SIG-M5 treated with dmso at 0.1 percent for 504 hours (cell line): ENCODE results near the gene AKAP13.
A peak's percentile ranks its signal among the peaks of the same experiment; 100 is the strongest.
"Not testable (repeated sequence)": the region's sequence is repeated elsewhere in the genome, so short reads cannot be mapped to it uniquely, and the experiment has no call there.

ENCODE experiments used
- DNase-seq: peaks from one replicate; lab custom pipeline; 2025; ENCODE audit not compliant: unreplicated experiment; lab: John Stamatoyannopoulos, UW

Gene AKAP13

GRCh38 chr15:85408270-85408746, 27.9 kb downstream of the AKAP13 start:
- peak; percentile 47 for DNase-seq

- DNase-seq: no peak
Observed at GRCh38 chr15:85412066-85412465, 31.7 kb downstream of the AKAP13 start.

GRCh38 chr15:85412956-85413854, 32.8 kb downstream of the AKAP13 start:
- DNase-seq: peak; percentile 82

GRCh38 chr15:85414037-85414436, 33.6 kb downstream of the AKAP13 start:
- DNase-seq: no peak

- no peak for DNase-seq
Observed at GRCh38 chr15:85414495-85414894, 34.1 kb downstream of the AKAP13 start.

GRCh38 chr15:85414991-85415390, 34.6 kb downstream of the AKAP13 start:
- no peak for DNase-seq

GRCh38 chr15:85415783-85416182, 35.4 kb downstream of the AKAP13 start:
- DNase-seq: no peak

- no peak for DNase-seq
Observed at GRCh38 chr15:85417276-85417675, 36.9 kb downstream of the AKAP13 start.

- no peak for DNase-seq
Observed at GRCh38 chr15:85419161-85419560, 38.8 kb downstream of the AKAP13 start.

- no peak for DNase-seq
Observed at GRCh38 chr15:85421116-85421925, 40.9 kb downstream of the AKAP13 start.

- DNase-seq: no peak
Observed at GRCh38 chr15:85422607-85423006, 42.2 kb downstream of the AKAP13 start.

GRCh38 chr15:85423256-85423655, 42.9 kb downstream of the AKAP13 start:
- no peak for DNase-seq

GRCh38 chr15:85424154-85424553, 43.8 kb downstream of the AKAP13 start:
- no peak for DNase-seq

- DNase-seq: no peak
Observed at GRCh38 chr15:85426481-85426880, 46.1 kb downstream of the AKAP13 start.

- DNase-seq: no peak
Observed at GRCh38 chr15:85427286-85428028, 47.1 kb downstream of the AKAP13 start.

GRCh38 chr15:85429522-85429921, 49.1 kb downstream of the AKAP13 start:
- no peak for DNase-seq

GRCh38 chr15:85430406-85431204, 50.2 kb downstream of the AKAP13 start:
- no peak for DNase-seq

GRCh38 chr15:85439996-85440395, 59.6 kb downstream of the AKAP13 start:
- no peak for DNase-seq

GRCh38 chr15:85440451-85440850, 60.0 kb downstream of the AKAP13 start:
- DNase-seq: no peak

- DNase-seq: not testable (repeated sequence)
Observed at GRCh38 chr15:85441854-85442253, 61.5 kb downstream of the AKAP13 start.
